K562 (cell line): ENCODE results near the gene ZNF23. TPM values are rescaled to one million over a fixed set of nuclear protein-coding genes. Genes with fewer than 3 reads are reported as not detected.

Source experiments
- DACH1 ChIP-seq: fragments of 450-650 bp; IDR thresholded peaks from 2 replicates; pipeline ENCODE4 v1.6.1; 2018; ENCODE audit not compliant: partially characterized antibody
- DDX20 ChIP-seq: fragments of 450-650 bp; IDR thresholded peaks from 2 replicates; pipeline ENCODE4 v1.6.1; 2016; ENCODE audit warnings: missing genetic modification characterization, low read depth, mild to moderate bottlenecking, missing compliant biosample characterization, moderate library complexity
- EP400 ChIP-seq: fragments of 450-650 bp; IDR thresholded peaks from 2 replicates; pipeline ENCODE4 v1.6.1; 2017; ENCODE audit warnings: antibody characterized with exemption, mild to moderate bottlenecking, moderate library complexity
- FOXA3 ChIP-seq, 2 experiments: fragments of 450-650 bp in 1 of 2; sonication (generic) in 1 of 2; formaldehyde crosslinking; IDR thresholded peaks in 1 of 2; conservative IDR thresholded peaks in 1 of 2; 2 replicates each; pipeline versions ENCODE4 v1.4.0 to v1.8.0; 2020 to 2022; ENCODE audit warnings: mild to moderate bottlenecking in 2 of 2, missing genetic modification reagents in 1 of 2
- HCFC1 ChIP-seq: IDR thresholded peaks from 2 replicates; pipeline ENCODE4 v1.6.1; 2012; ENCODE audit warnings: low read depth, low read length, improper control_type of control experiment
- MYNN ChIP-seq, 2 experiments: sonication (generic); formaldehyde crosslinking in 1 of 2; IDR thresholded peaks; 2 replicates each; pipeline versions ENCODE4 v1.5.0 to v1.6.1; 2016 to 2020; ENCODE audit warnings: antibody characterized with exemption in 1 of 2, missing genetic modification reagents in 1 of 2
- NCOA2 ChIP-seq, 2 experiments: fragments of 450-650 bp; IDR thresholded peaks; 2 replicates each; pipeline ENCODE4 v1.6.1; 2018; ENCODE audit warnings: mild to moderate bottlenecking in 2 of 2, moderate library complexity in 1 of 2; ENCODE audit not compliant: partially characterized antibody in 2 of 2
- NR3C1 ChIP-seq: sonication (generic); formaldehyde crosslinking; IDR thresholded peaks from 2 replicates; pipeline ENCODE4 v1.8.1; 2022; ENCODE audit warnings: missing genetic modification reagents
- PHF21A ChIP-seq: fragments of 450-650 bp; IDR thresholded peaks from 2 replicates; pipeline ENCODE4 v1.6.1; 2017; ENCODE audit warnings: low read depth, borderline replicate concordance
- PREB ChIP-seq: sonication (generic); formaldehyde crosslinking; IDR thresholded peaks from 2 replicates; pipeline ENCODE4 v1.8.1; 2023; ENCODE audit warnings: mild to moderate bottlenecking, missing genetic modification reagents
- SRSF7 ChIP-seq: fragments of 200-400 bp; formaldehyde crosslinking; optimal IDR thresholded peaks from 2 replicates; pipeline ENCODE3; 2017; ENCODE audit warnings: mild to moderate bottlenecking, low read depth, low read length
- THAP7 ChIP-seq: fragments of 250-450 bp; sonication (Bioruptor Pico); IDR thresholded peaks from 2 replicates; pipeline ENCODE4 v1.5.0; 2021
- ZBTB11 ChIP-seq, 3 experiments: fragments of 200-800 bp in 1 of 3; fragments of 250-450 bp in 1 of 3; fragments of 450-650 bp in 1 of 3; sonication (Bioruptor Pico) in 1 of 3; sonication (Bioruptor generic) in 1 of 3; formaldehyde crosslinking in 1 of 3; IDR thresholded peaks; 2 replicates each; pipeline versions ENCODE4 v1.6.1 to v1.8.0; 2016 to 2022; ENCODE audit warnings: mild to moderate bottlenecking in 2 of 3, missing genetic modification characterization in 2 of 3, missing compliant biosample characterization in 1 of 3, moderate library complexity in 1 of 3
- ZBTB17 ChIP-seq: fragments of 450-650 bp; formaldehyde crosslinking; IDR thresholded peaks from 2 replicates; pipeline ENCODE4 v1.4.0; 2020; ENCODE audit warnings: mild to moderate bottlenecking
- ZNF224 ChIP-seq: sonication (generic); formaldehyde crosslinking; IDR thresholded peaks from 2 replicates; pipeline ENCODE4 v1.8.0; 2022; ENCODE audit warnings: mild to moderate bottlenecking, missing genetic modification reagents
- ZNF384 ChIP-seq: IDR thresholded peaks from 2 replicates; pipeline ENCODE4 v1.6.1; 2012; ENCODE audit warnings: low read depth, low read length, improper control_type of control experiment
- ZSCAN32 ChIP-seq: fragments of 450-650 bp; formaldehyde crosslinking; IDR thresholded peaks from 2 replicates; pipeline ENCODE4 v1.4.0; 2020; ENCODE audit warnings: mild to moderate bottlenecking, moderate library complexity
- polyA plus RNA-seq, 8 experiments: library from polyadenylated mRNA; depleted of rRNA in 4 of 8; stranded (reverse) in 5 of 8; unstranded in 3 of 8; fragments of >200 nt; fragmentation: Nextera tagmentation in 2 of 8; fragmentation: Illumina TruSeq in 1 of 8; extraction: Ambion mirVana in 2 of 8; extraction: Trizol in 1 of 8; gene quantifications; 2 replicates each; pipeline versions ENCODE4 v1.2.1 to v1.2.3, GENCODE V29; 2011 to 2014; ENCODE audit warnings: inconsistent platforms in 1 of 8, missing spikeins in 1 of 8
- total RNA-seq, 7 experiments: library from RNA; depleted of rRNA in 6 of 7; stranded (reverse); fragments of >200 nt in 6 of 7; fragmentation: Illumina TruSeq in 2 of 7; extraction: Trizol in 2 of 7; gene quantifications; 2 replicates each; pipeline versions ENCODE4 v1.2.1 to v1.2.3, GENCODE V29; 2011 to 2021; ENCODE audit warnings: low replicate concordance in 1 of 7
- TF ChIP-seq, protein P1 (sequence below): fragments of 150-350 bp; IDR thresholded peaks from 2 replicates; pipeline ENCODE4 v1.6.1; 2014; ENCODE audit warnings: low read depth, mild to moderate bottlenecking, low read length, borderline replicate concordance

ZNF23 gene
- total and polyA plus RNA-seq, 9 of the 15 experiments (the other 6 are each of a cell fraction or from before 2014, with no cell fraction given), result 4.7 to 13.4 (median 11.2) TPM

- no peak for TF ChIP-seq MYNN (IDR thresholded peaks at IDR 0.05)
- TF ChIP-seq MYNN (CRISPR knock-in tag; IDR thresholded peaks at IDR 0.05), result no peak
- no peak for TF ChIP-seq ZBTB17 (CRISPR knock-in tag)
- TF ChIP-seq FOXA3 (CRISPR knock-in tag; conservative IDR thresholded peaks at IDR 0.05 in 1 of 2, IDR thresholded peaks at IDR 0.05 in 1 of 2), result no peak
- no peak for TF ChIP-seq ZNF224
- no peak for TF ChIP-seq SRSF7
- no peak for TF ChIP-seq NR3C1 (CRISPR knock-in tag)
- no peak for TF ChIP-seq PREB (CRISPR knock-in tag)
- TF ChIP-seq, protein P1, sequence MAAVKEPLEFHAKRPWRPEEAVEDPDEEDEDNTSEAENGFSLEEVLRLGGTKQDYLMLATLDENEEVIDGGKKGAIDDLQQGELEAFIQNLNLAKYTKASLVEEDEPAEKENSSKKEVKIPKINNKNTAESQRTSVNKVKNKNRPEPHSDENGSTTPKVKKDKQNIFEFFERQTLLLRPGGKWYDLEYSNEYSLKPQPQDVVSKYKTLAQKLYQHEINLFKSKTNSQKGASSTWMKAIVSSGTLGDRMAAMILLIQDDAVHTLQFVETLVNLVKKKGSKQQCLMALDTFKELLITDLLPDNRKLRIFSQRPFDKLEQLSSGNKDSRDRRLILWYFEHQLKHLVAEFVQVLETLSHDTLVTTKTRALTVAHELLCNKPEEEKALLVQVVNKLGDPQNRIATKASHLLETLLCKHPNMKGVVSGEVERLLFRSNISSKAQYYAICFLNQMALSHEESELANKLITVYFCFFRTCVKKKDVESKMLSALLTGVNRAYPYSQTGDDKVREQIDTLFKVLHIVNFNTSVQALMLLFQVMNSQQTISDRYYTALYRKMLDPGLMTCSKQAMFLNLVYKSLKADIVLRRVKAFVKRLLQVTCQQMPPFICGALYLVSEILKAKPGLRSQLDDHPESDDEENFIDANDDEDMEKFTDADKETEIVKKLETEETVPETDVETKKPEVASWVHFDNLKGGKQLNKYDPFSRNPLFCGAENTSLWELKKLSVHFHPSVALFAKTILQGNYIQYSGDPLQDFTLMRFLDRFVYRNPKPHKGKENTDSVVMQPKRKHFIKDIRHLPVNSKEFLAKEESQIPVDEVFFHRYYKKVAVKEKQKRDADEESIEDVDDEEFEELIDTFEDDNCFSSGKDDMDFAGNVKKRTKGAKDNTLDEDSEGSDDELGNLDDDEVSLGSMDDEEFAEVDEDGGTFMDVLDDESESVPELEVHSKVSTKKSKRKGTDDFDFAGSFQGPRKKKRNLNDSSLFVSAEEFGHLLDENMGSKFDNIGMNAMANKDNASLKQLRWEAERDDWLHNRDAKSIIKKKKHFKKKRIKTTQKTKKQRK, result no peak
- no peak for TF ChIP-seq DACH1
- TF ChIP-seq ZNF384, result no peak
- TF ChIP-seq NCOA2 (IDR thresholded peaks at IDR 0.05; ENCODE audit: partially characterized antibody in 2 of 2), result no peak
- peak; percentile 93; the same call in 1 of the 2 replicates for TF ChIP-seq PHF21A
- peak; percentile 24; the same call in 1 of the 2 replicates for TF ChIP-seq THAP7 (CRISPR knock-in tag)
- TF ChIP-seq EP400, result peak; percentile 60
- TF ChIP-seq ZSCAN32 (CRISPR knock-in tag), result no peak
- 0 out of 6 replicates have a peak, but pooled peaks of 1 of the 3 experiments have one; percentile 49 for TF ChIP-seq ZBTB11 (CRISPR knock-in tag; IDR thresholded peaks at IDR 0.05)
- peak; percentile 69 for TF ChIP-seq HCFC1
- no peak for TF ChIP-seq DDX20 (tag)
These were observed 22.2 kb upstream of the ZNF23 start (continued) for GRCh38 chr16:71484006-71484893.
